Measurements from ENCODE around the gene CRAMP1.

The CRAMP1 gene

DNA sequence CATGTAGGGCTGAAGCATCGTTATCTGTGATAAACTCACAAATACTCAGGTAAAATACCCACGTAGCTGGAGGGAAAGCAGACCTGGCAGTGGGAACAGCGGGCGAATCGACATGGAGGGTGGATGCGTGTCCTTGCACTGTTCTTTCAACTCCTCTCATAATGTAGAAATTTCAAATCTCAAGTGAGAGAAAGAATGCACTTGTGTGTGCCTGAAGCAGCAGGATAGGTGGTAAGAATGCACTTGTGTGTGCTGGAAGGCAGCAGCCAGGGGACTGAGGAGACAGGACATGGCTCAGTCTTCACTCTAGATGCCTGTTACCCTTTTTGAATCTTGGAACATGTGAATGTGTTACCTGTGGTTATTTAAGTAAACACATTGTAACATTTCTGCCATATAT, 10.7 kb upstream of the CRAMP1 start:
- TF ChIP-seq, protein P1, sequence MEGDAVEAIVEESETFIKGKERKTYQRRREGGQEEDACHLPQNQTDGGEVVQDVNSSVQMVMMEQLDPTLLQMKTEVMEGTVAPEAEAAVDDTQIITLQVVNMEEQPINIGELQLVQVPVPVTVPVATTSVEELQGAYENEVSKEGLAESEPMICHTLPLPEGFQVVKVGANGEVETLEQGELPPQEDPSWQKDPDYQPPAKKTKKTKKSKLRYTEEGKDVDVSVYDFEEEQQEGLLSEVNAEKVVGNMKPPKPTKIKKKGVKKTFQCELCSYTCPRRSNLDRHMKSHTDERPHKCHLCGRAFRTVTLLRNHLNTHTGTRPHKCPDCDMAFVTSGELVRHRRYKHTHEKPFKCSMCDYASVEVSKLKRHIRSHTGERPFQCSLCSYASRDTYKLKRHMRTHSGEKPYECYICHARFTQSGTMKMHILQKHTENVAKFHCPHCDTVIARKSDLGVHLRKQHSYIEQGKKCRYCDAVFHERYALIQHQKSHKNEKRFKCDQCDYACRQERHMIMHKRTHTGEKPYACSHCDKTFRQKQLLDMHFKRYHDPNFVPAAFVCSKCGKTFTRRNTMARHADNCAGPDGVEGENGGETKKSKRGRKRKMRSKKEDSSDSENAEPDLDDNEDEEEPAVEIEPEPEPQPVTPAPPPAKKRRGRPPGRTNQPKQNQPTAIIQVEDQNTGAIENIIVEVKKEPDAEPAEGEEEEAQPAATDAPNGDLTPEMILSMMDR (conservative IDR thresholded peaks at IDR 0.05): no peak
- no peak overlapping the region for H3K27ac ChIP-seq

GRCh38 chr16:1602285-1602684, 9.9 kb upstream of the CRAMP1 start:
- TF ChIP-seq, protein P1 (conservative IDR thresholded peaks at IDR 0.05): no peak
- H3K27ac ChIP-seq: no peak overlapping the region

DNA sequence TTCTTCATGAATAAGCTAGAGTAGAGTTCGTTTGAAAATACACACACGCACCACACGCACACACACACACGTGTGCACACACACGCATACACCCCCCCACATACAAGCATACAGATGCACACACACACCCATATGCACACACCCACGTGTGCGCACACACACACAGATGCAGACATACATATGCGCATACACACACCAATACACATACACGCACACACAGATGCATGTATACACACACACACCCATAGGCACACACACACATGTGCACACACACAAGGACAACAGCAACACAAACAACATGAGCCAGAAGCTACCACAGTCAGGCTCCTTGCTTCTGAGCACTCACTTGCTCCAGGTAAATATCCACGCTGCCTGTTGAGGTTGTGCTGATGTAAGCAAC, 5.4 kb upstream of the CRAMP1 start:
- TF ChIP-seq, protein P1 (conservative IDR thresholded peaks at IDR 0.05): no peak
- no peak overlapping the region for H3K27ac ChIP-seq

DNA sequence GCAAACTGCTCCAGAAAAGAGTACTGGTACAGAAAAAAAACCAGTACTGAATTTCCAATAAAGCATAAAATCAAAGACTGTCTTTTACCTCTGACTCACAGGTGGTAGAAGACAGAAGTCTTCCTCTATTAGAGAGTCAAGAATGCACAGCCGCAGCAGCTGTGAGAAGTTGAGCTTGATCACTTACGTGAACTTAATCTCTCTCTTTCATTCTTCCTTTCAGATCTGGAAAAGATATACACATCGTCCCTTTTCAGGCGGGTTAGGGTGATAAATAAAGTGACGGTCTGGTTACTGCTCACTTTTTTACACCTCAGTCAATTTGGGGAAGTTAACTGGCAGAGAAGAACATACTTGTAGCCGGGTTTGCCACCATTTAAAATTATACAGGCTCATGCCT, 4.2 kb upstream of the CRAMP1 start:
- TF ChIP-seq, protein P1 (conservative IDR thresholded peaks at IDR 0.05): no peak
- H3K27ac ChIP-seq: no peak overlapping the region

DNA sequence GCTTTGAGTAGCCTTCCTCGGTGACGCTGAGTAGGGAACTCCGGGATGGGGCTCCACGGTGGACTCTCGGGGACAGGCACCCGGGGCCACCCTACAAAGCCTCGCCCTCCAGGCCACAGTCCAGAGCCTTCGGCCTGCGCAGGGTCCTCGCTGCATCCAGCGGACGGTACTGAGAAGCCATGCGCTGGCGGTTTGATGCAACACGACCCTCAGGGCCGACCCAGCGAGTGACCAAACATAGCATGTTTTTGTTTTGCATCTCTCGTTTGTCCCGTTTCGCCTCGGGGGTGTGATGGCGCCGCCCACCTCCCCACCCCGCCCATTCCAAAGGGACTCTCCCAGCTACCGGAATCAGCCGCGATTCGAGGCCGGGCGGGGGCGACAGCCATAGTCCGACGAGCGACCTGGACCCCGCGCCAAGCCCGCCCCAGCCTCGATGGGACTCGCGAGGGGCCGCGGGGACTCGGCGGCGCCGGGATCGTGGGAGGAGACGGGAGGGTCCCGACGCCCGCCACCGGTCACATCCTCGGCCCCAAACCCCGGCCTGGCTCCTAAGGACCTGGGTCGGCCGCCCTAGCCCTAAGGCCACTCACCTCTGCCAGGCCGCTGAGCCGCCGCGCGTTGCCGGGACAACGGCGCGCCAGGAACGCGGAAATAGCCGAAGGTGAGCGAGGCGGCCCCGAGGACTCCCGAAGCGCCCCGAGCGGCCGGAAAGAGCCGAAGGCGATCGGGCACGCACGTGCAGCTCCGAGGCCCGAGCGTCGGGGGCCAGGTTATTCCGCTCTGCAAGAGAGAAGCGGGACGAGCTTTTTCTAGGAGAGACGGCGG, 1.9 kb upstream of the CRAMP1 start:
- peak overlapping the region; percentile 87 for H3K27ac ChIP-seq
- TF ChIP-seq, protein P1 (conservative IDR thresholded peaks at IDR 0.05): no peak

GRCh38 chr16:1610899-1611632, 1.1 kb upstream of the CRAMP1 start:
- TF ChIP-seq, protein P1 (conservative IDR thresholded peaks at IDR 0.05): no peak
- peak overlapping the region; percentile 87 for H3K27ac ChIP-seq

GRCh38 chr16:1613211-1613622, 1.1 kb downstream of the CRAMP1 start:
- TF ChIP-seq, protein P1 (conservative IDR thresholded peaks at IDR 0.05): no peak
- H3K27ac ChIP-seq: peak overlapping the region; percentile 87

Data from VCaP (cell line).